ENCODE measurements around the gene TENT4A. TPM values are rescaled to one million over a fixed set of nuclear protein-coding genes. Genes with fewer than 3 reads are reported as not detected.

Gene TENT4A
- polyA plus RNA-seq, 1 experiment = 4.0 TPM

GRCh38 chr5:6736106-6736505, 22.9 kb downstream of the TENT4A start:
- TF ChIP-seq CTCF (IDR thresholded peaks at IDR 0.05; ENCODE audit: low read depth, low read length) = no peak
- no peak overlapping the region for H3K27ac ChIP-seq (ENCODE audit: low read depth, low read length)
- CTCF ChIA-PET = interaction anchor here (1.5 kb wide), 1 partner anchor 9 kb away, joined by 11 read pairs; no protein-coding TSS in a partner anchor

DNA sequence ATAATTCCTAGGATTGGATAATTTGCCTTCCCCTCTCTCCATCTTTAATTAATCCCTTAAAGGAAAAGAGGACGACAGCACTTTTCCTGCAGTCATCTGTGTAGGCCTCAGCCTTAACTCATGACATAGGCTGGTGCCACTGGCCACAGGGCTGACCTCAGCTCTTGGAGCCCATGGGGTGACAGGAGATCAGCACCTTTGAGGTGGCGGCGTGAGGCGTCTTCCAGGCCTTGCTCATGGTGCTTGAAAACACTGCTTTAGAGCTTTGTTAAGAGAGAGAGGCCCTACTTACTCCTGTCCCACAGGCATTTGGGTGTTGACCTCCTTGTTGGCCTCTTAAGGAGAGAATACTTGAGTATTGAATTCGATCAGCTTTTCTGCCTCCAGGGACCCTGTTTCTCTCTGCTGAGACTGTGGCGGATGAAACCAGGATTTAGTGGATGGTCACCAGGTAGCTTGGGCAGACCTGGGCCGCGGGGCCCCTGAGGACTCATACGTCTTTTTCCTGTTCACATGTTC, 23.4 kb downstream of the TENT4A start:
- ChIA-PET POLR2A (no interaction called here), CTCF (interaction anchor here (1.5 kb wide), 1 partner anchor 9 kb away, joined by 11 read pairs; no protein-coding TSS in a partner anchor)
- no peak for TF ChIP-seq CTCF (IDR thresholded peaks at IDR 0.05; ENCODE audit: low read depth, low read length)
- H3K9me3 ChIP-seq (ENCODE audit: control insufficient read depth, insufficient read depth, low read length) = no peaks in the 10 kb centered on the region
- DNase-seq (ENCODE audit: low read depth, low spot score) = no peak
- no peak overlapping the region for H3K4me3 ChIP-seq (ENCODE audit: low read depth, low read length)
- H3K27me3 ChIP-seq (ENCODE audit: control insufficient read depth, insufficient read depth, low read length) = no peaks in the 10 kb centered on the region
- no peak overlapping the region for H3K27ac ChIP-seq (ENCODE audit: low read depth, low read length)

More at GRCh38 chr5:6736106-6736505, 22.9 kb downstream of the TENT4A start:
- no peak for DNase-seq (ENCODE audit: low read depth, low spot score)
- Histone ChIP-seq H3K27me3 (ENCODE audit: control insufficient read depth, insufficient read depth, low read length) (no peaks in the 10 kb centered on the region), H3K4me3 (ENCODE audit: low read depth, low read length) (no peak overlapping the region), H3K9me3 (ENCODE audit: control insufficient read depth, insufficient read depth, low read length) (no peaks in the 10 kb centered on the region)
- POLR2A ChIA-PET = no interaction called here

- Histone ChIP-seq H3K4me3 (ENCODE audit: low read depth, low read length) (no peak overlapping the region), H3K27ac (ENCODE audit: low read depth, low read length) (no peak overlapping the region), H3K9me3 (ENCODE audit: control insufficient read depth, insufficient read depth, low read length) (no peaks in the 10 kb centered on the region), H3K27me3 (ENCODE audit: control insufficient read depth, insufficient read depth, low read length) (no peaks in the 10 kb centered on the region)
- CTCF ChIA-PET = interaction anchor here (0.6 to 1.5 kb wide), 2 partner anchors 8 to 131 kb away, joined by 4 to 11 read pairs; no protein-coding TSS in a partner anchor
- DNase-seq (ENCODE audit: low read depth, low spot score) = no peak
- POLR2A ChIA-PET = no interaction called here
- TF ChIP-seq CTCF (IDR thresholded peaks at IDR 0.05; ENCODE audit: low read depth, low read length) = no peak
Measured at GRCh38 chr5:6737043-6737941, 24.1 kb downstream of the TENT4A start.

- Histone ChIP-seq H3K27me3 (ENCODE audit: control insufficient read depth, insufficient read depth, low read length) (no peaks in the 10 kb centered on the region), H3K27ac (ENCODE audit: low read depth, low read length) (no peak overlapping the region), H3K4me3 (ENCODE audit: low read depth, low read length) (no peak overlapping the region), H3K9me3 (ENCODE audit: control insufficient read depth, insufficient read depth, low read length) (no peaks in the 10 kb centered on the region)
- ChIA-PET CTCF (no interaction called here), POLR2A (no interaction called here)
- no peak for TF ChIP-seq CTCF (IDR thresholded peaks at IDR 0.05; ENCODE audit: low read depth, low read length)
- no peak for DNase-seq (ENCODE audit: low read depth, low spot score)
Measured at GRCh38 chr5:6739603-6740002, 26.4 kb downstream of the TENT4A start.

DNA sequence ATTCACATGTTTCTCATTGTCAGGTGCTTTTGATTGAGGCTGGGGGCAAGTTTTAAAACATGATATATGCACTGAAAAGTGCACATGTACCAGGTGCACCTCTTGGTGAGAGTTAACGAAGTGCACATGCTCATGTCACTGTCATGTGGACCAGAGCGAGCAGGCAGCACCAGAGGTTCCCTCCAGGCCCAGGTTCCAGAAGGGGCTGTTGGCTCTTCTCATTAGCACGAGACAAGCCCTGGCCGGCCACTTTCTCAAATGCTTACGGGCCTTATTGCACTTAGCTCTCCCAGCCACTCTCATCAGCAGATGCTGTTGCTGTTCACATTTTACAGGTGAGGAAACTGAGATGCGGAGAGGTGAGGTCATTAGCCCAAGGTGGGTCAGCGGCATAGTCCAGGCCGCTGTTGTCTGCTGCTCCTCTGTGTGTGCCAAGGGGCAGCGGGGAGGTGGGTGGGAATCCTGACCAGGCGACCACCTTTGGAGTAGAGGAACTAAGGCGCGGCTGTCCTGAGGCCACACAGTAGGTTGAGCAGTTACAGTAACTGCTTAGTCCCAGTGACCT, 27.4 kb downstream of the TENT4A start:
- Histone ChIP-seq H3K27ac (ENCODE audit: low read depth, low read length) (no peak overlapping the region), H3K4me3 (ENCODE audit: low read depth, low read length) (no peak overlapping the region), H3K9me3 (ENCODE audit: control insufficient read depth, insufficient read depth, low read length) (no peaks in the 10 kb centered on the region), H3K27me3 (ENCODE audit: control insufficient read depth, insufficient read depth, low read length) (no peaks in the 10 kb centered on the region)
- ChIA-PET CTCF (no interaction called here), POLR2A (no interaction called here)
- DNase-seq (ENCODE audit: low read depth, low spot score) = no peak
- no peak for TF ChIP-seq CTCF (IDR thresholded peaks at IDR 0.05; ENCODE audit: low read depth, low read length)
